Measurements from ENCODE around the gene LIG1. TPM values are rescaled to one million over a fixed set of nuclear protein-coding genes. Genes with fewer than 3 reads are reported as not detected.

LIG1 gene
- total RNA-seq, 3 donors from 2014 or later = 16.0 to 42.7 (median 29.6) TPM

GRCh38 chr19:48147597-48148175 is 22.5 kb downstream of the LIG1 start:
- no peaks in the 10 kb centered on the region for H3K36me3 ChIP-seq (ENCODE audit: low read depth)
- no peak overlapping the region for H3K4me3 ChIP-seq
- no peak for TF ChIP-seq CTCF (IDR thresholded peaks at IDR 0.05)
- no peaks in the 10 kb centered on the region for H3K4me1 ChIP-seq (ENCODE audit: low read depth)
- intact Hi-C loops (cut with DNase I, micrococcal nuclease) = loop anchor here in 1 of 2 donors (5.0 kb wide), 1 partner anchor 40 kb away; no protein-coding TSS in a partner anchor
- H3K9me3 ChIP-seq = no peaks in the 10 kb centered on the region
- DNase-seq (no peak), ATAC-seq (no peak)

- Histone ChIP-seq H3K9me3 (no peaks in the 10 kb centered on the region), H3K36me3 (ENCODE audit: low read depth) (no peaks in the 10 kb centered on the region), H3K4me1 (ENCODE audit: low read depth) (no peaks in the 10 kb centered on the region), H3K4me3 (no peak overlapping the region)
- DNase-seq = no peak
- no peak for TF ChIP-seq CTCF (IDR thresholded peaks at IDR 0.05)
- intact Hi-C loops (cut with DNase I, micrococcal nuclease) = no loop called here
- ATAC-seq = no peak
These were observed 31.1 kb downstream of the LIG1 start for GRCh38 chr19:48139053-48139452.

- no peak for DNase-seq
These were observed 32.7 kb downstream of the LIG1 start for GRCh38 chr19:48137411-48137810.

GRCh38 chr19:48136547-48136946 is 33.6 kb downstream of the LIG1 start:
- no peak for TF ChIP-seq CTCF (IDR thresholded peaks at IDR 0.05)
- Histone ChIP-seq H3K4me1 (ENCODE audit: low read depth) (no peaks in the 10 kb centered on the region), H3K36me3 (ENCODE audit: low read depth) (no peaks in the 10 kb centered on the region), H3K4me3 (no peak overlapping the region), H3K9me3 (no peaks in the 10 kb centered on the region)
- ATAC-seq (no peak), DNase-seq (no peak)
- intact Hi-C loops (cut with DNase I, micrococcal nuclease) = no loop called here

More at GRCh38 chr19:48137411-48137810, 32.7 kb downstream of the LIG1 start:
- no peaks in the 10 kb centered on the region for H3K36me3 ChIP-seq (ENCODE audit: low read depth)
- H3K9me3 ChIP-seq = no peaks in the 10 kb centered on the region
- H3K4me1 ChIP-seq (ENCODE audit: low read depth) = no peaks in the 10 kb centered on the region
- no peak for ATAC-seq
- H3K4me3 ChIP-seq = no peak overlapping the region
- intact Hi-C loops (cut with DNase I, micrococcal nuclease) = no loop called here
- TF ChIP-seq CTCF (IDR thresholded peaks at IDR 0.05) = no peak

GRCh38 chr19:48135411-48135810 is 34.7 kb downstream of the LIG1 start:
- intact Hi-C loops (cut with DNase I, micrococcal nuclease) = no loop called here
- no peak overlapping the region for H3K4me3 ChIP-seq
- ATAC-seq (peak; percentile 20), DNase-seq (no peak)
- H3K9me3 ChIP-seq = no peaks in the 10 kb centered on the region
- TF ChIP-seq CTCF (IDR thresholded peaks at IDR 0.05) = no peak
- H3K36me3 ChIP-seq (ENCODE audit: low read depth) = no peaks in the 10 kb centered on the region
- H3K4me1 ChIP-seq (ENCODE audit: low read depth) = no peaks in the 10 kb centered on the region

- no peak for TF ChIP-seq CTCF (IDR thresholded peaks at IDR 0.05)
- DNase-seq (no peak), ATAC-seq (no peak)
- Histone ChIP-seq H3K4me3 (no peak overlapping the region), H3K4me1 (ENCODE audit: low read depth) (no peaks in the 10 kb centered on the region), H3K36me3 (ENCODE audit: low read depth) (no peaks in the 10 kb centered on the region), H3K9me3 (no peaks in the 10 kb centered on the region)
- intact Hi-C loops (cut with DNase I, micrococcal nuclease) = no loop called here
These were observed 37.0 kb downstream of the LIG1 start for GRCh38 chr19:48133094-48133493.

Data from mucosa of descending colon (tissue), 3 donors.